H1 (cell line): Measurements from ENCODE around the gene METTL22. TPM values are rescaled to one million over a fixed set of nuclear protein-coding genes. Genes with fewer than 3 reads are reported as not detected.

Experiments used
- CTCF ChIA-PET: fragments of 300-600 bp; sonication (Branson Sonifier 250); formaldehyde crosslinking; loops from one replicate; lab custom pipeline; 2021; ENCODE audit not compliant: partially characterized antibody; lab: Charles Lee
- POLR2A ChIA-PET: fragments of 300-600 bp; sonication (Branson Sonifier 250); formaldehyde crosslinking; loops from one replicate; lab custom pipeline; 2021; ENCODE audit warnings: inconsistent platforms; ENCODE audit not compliant: partially characterized antibody; lab: Charles Lee
- DNase-seq, 2 experiments: peaks; one replicate each; pipeline versions ENCODE4 v3.0.0 to v3.0.0-alpha.2; 2010 to 2022; ENCODE audit warnings: low spot score in 2 of 2, low read depth in 1 of 2, mixed read lengths in 1 of 2
- FAIRE-seq: peaks from 2 replicates; lab custom pipeline; 2011; peaks lifted over from hg19 to GRCh38; lab: Jason Lieb, UNC
- H2AFZ ChIP-seq: 2 replicates; pipeline ENCODE4 v1.8.1; 2012; ENCODE audit warnings: low read length, inconsistent platforms
- H2AK5ac ChIP-seq: 2 replicates; pipeline ENCODE4 v1.6.1; 2013; ENCODE audit warnings: low read depth, low read length
- H2BK120ac ChIP-seq: replicated peaks from 2 replicates; pipeline ENCODE3; 2013; ENCODE audit warnings: low read depth, low read length, inconsistent platforms
- H2BK12ac ChIP-seq: 2 replicates; pipeline ENCODE4 v1.6.1; 2013; ENCODE audit warnings: low read depth, low read length
- H2BK15ac ChIP-seq: 2 replicates; pipeline ENCODE4 v1.6.1; 2013; ENCODE audit warnings: low read length
- H2BK20ac ChIP-seq: 2 replicates; pipeline ENCODE4 v1.6.1; 2013; ENCODE audit warnings: low read length
- H2BK5ac ChIP-seq: 2 replicates; pipeline ENCODE4 v1.6.1; 2013; ENCODE audit warnings: low read depth, low read length
- H3K14ac ChIP-seq: 2 replicates; pipeline ENCODE4 v1.6.1; 2013; ENCODE audit warnings: inconsistent platforms; ENCODE audit not compliant: insufficient read length
- H3K18ac ChIP-seq: 2 replicates; pipeline ENCODE4 v1.6.1; 2013; ENCODE audit warnings: low read length; ENCODE audit errors: extremely low read depth
- H3K23ac ChIP-seq: 2 replicates; pipeline ENCODE4 v1.6.1; 2013; ENCODE audit warnings: inconsistent platforms; ENCODE audit not compliant: insufficient read length
- H3K23me2 ChIP-seq: 2 replicates; pipeline ENCODE4 v1.6.1; 2013; ENCODE audit warnings: low read depth, low read length
- H3K27ac ChIP-seq: 2 replicates; pipeline ENCODE4 v1.6.1; 2011; ENCODE audit warnings: low read depth, low read length, inconsistent platforms
- H3K27me3 ChIP-seq, 4 experiments: replicated peaks in 1 of 4; 1 replicate in 1 of 4; 2 replicates in 3 of 4; pipeline versions ENCODE4 v1.6.1 to v1.8.1; 2011 to 2013; ENCODE audit warnings: low read length in 3 of 4, mild to moderate bottlenecking in 3 of 4, inconsistent platforms in 2 of 4, mixed read lengths in 2 of 4, moderate library complexity in 1 of 4; ENCODE audit not compliant: control insufficient read depth in 3 of 4, insufficient read depth in 3 of 4; ENCODE audit errors: extremely low read depth in 1 of 4
- H3K36me3 ChIP-seq, 4 experiments: 2 replicates each; pipeline versions ENCODE4 v1.6.1 to v1.8.1; 2011 to 2013; ENCODE audit warnings: mild to moderate bottlenecking in 4 of 4, low read length in 3 of 4, moderate library complexity in 2 of 4, control low read depth in 1 of 4, inconsistent platforms in 1 of 4; ENCODE audit not compliant: insufficient read depth in 4 of 4, control insufficient read depth in 2 of 4
- H3K4ac ChIP-seq: replicated peaks from 2 replicates; pipeline ENCODE3; 2013; ENCODE audit warnings: low read length, low read depth, mixed read lengths, inconsistent platforms; ENCODE audit not compliant: insufficient read length
- H3K4me1 ChIP-seq, 4 experiments: replicated peaks in 1 of 4; 1 replicate in 1 of 4; 2 replicates in 3 of 4; pipeline versions ENCODE4 v1.6.1 to v1.8.1; 2011 to 2013; ENCODE audit warnings: low read length in 3 of 4, inconsistent platforms in 2 of 4, mixed read lengths in 1 of 4; ENCODE audit not compliant: insufficient read depth in 4 of 4, control insufficient read depth in 3 of 4
- H3K4me2 ChIP-seq, 2 experiments: 2 replicates each; pipeline versions ENCODE4 v1.6.1 to v1.8.1; 2011 to 2013; ENCODE audit warnings: low read depth in 2 of 2, low read length in 2 of 2, control low read depth in 1 of 2, inconsistent platforms in 1 of 2, mild to moderate bottlenecking in 1 of 2; ENCODE audit not compliant: insufficient read depth in 1 of 2
- H3K4me3 ChIP-seq, 4 experiments: fragments of 200-600, 300-600 bp in 1 of 4; sonication (generic), shearing (Covaris generic), sonication (Bioruptor Twin) in 1 of 4; 2 replicates each; pipeline versions ENCODE4 v1.5.1 to v1.8.1; 2011 to 2016; ENCODE audit warnings: low read length in 4 of 4, low read depth in 3 of 4, control low read depth in 2 of 4, inconsistent platforms in 2 of 4, mild to moderate bottlenecking in 2 of 4, mixed read lengths in 1 of 4, moderate library complexity in 1 of 4; ENCODE audit not compliant: insufficient read depth in 2 of 4; ENCODE audit errors: extremely low read depth in 1 of 4
- H3K56ac ChIP-seq: replicated peaks from 2 replicates; pipeline ENCODE3; 2013; ENCODE audit warnings: low read depth, mild to moderate bottlenecking, mixed read lengths, low read length, inconsistent platforms; ENCODE audit not compliant: insufficient read length
- H3K79me1 ChIP-seq: 2 replicates; pipeline ENCODE4 v1.6.1; 2013; ENCODE audit warnings: low read depth, low read length, control low read depth
- H3K79me2 ChIP-seq, 2 experiments: 2 replicates each; pipeline versions ENCODE4 v1.6.1 to v1.8.1; 2012 to 2013; ENCODE audit warnings: low read length in 2 of 2, mild to moderate bottlenecking in 2 of 2, inconsistent platforms in 1 of 2; ENCODE audit not compliant: insufficient read depth in 2 of 2, control insufficient read depth in 1 of 2
- H3K9ac ChIP-seq, 4 experiments: replicated peaks in 1 of 4; 1 replicate in 1 of 4; 2 replicates in 3 of 4; pipeline versions ENCODE4 v1.6.1 to v1.8.1; 2011 to 2013; ENCODE audit warnings: low read depth in 3 of 4, low read length in 3 of 4, control low read depth in 2 of 4, mild to moderate bottlenecking in 2 of 4, moderate library complexity in 2 of 4, inconsistent platforms in 1 of 4; ENCODE audit errors: extremely low read depth in 1 of 4
- H3K9me3 ChIP-seq, 2 experiments: 2 replicates each; pipeline versions ENCODE4 v1.6.1 to v1.8.1; 2012 to 2013; ENCODE audit warnings: mild to moderate bottlenecking in 2 of 2, moderate library complexity in 2 of 2, control low read depth in 1 of 2, inconsistent platforms in 1 of 2, low read depth in 1 of 2, low read length in 1 of 2, mixed read lengths in 1 of 2; ENCODE audit not compliant: insufficient read depth in 2 of 2
- H4K20me1 ChIP-seq, 2 experiments: replicated peaks in 1 of 2; 2 replicates each; pipeline versions ENCODE3 to v1.8.1; 2011 to 2013; ENCODE audit warnings: inconsistent platforms in 2 of 2, low read length in 2 of 2, mild to moderate bottlenecking in 1 of 2; ENCODE audit not compliant: insufficient read depth in 2 of 2, control insufficient read depth in 1 of 2
- H4K5ac ChIP-seq: 2 replicates; pipeline ENCODE4 v1.6.1; 2013; ENCODE audit warnings: low read length, low read depth, mixed read lengths, inconsistent platforms; ENCODE audit not compliant: insufficient read length
- H4K8ac ChIP-seq: 2 replicates; pipeline ENCODE4 v1.8.0; 2013; ENCODE audit warnings: mild to moderate bottlenecking, moderate library complexity, low read length, inconsistent platforms; ENCODE audit not compliant: insufficient read depth; ENCODE audit errors: extremely low read depth
- H4K91ac ChIP-seq: replicated peaks from 2 replicates; pipeline ENCODE3; 2013; ENCODE audit warnings: low read length, mixed read lengths, inconsistent platforms; ENCODE audit not compliant: insufficient read length
- CREB1 ChIP-seq: IDR thresholded peaks from 2 replicates; pipeline ENCODE4 v1.6.1; 2012; ENCODE audit warnings: inconsistent platforms
- PHF8 ChIP-seq: fragments of 200-600 bp; sonication (generic); conservative IDR thresholded peaks from 2 replicates; pipeline ENCODE4 v1.7.1; 2012; ENCODE audit warnings: low read depth, mild to moderate bottlenecking, inconsistent platforms, low read length, moderate library complexity
- POLR2AphosphoS5 ChIP-seq: IDR thresholded peaks from 2 replicates; pipeline ENCODE4 v1.6.1; 2011; ENCODE audit warnings: low read depth, low read length
- RBBP5 ChIP-seq: IDR thresholded peaks from 2 replicates; pipeline ENCODE4 v1.7.1; 2012; ENCODE audit warnings: low read depth, mild to moderate bottlenecking, inconsistent platforms, low read length, moderate library complexity, borderline replicate concordance
- RXRA ChIP-seq: IDR thresholded peaks from 2 replicates; pipeline ENCODE4 v1.6.1; 2011; ENCODE audit warnings: low read depth, mild to moderate bottlenecking, low read length, moderate library complexity; ENCODE audit not compliant: insufficient read depth
- SIX5 ChIP-seq: IDR thresholded peaks from 2 replicates; pipeline ENCODE4 v1.6.1; 2011; ENCODE audit warnings: mild to moderate bottlenecking, low read depth, low read length
- YY1 ChIP-seq: IDR thresholded peaks from 2 replicates; pipeline ENCODE4 v1.6.1; 2011; ENCODE audit warnings: low read depth, mild to moderate bottlenecking, low read length
- WGBS, 2 experiments: shearing (Covaris generic) in 1 of 2; methylation state at CpG; one replicate each; pipeline versions ENCODE4 v1.1.6 to v1.1.7; 2013 to 2015; ENCODE audit warnings: low lambda C conversion rate in 2 of 2, mixed read lengths in 2 of 2, inconsistent platforms in 1 of 2, low coverage in 1 of 2, missing lambda C conversion rate in 1 of 2; ENCODE audit not compliant: insufficient replicate concordance in 2 of 2, insufficient coverage in 1 of 2, insufficient read length in 1 of 2; ENCODE audit errors: extremely low coverage in 1 of 2, missing lambda C conversion rate in 1 of 2; 5-methylcytosine and 5-hydroxymethylcytosine counted together
- long read RNA-seq, 2 experiments: library from RNA in 1 of 2; library from capped mRNA in 1 of 2; stranded (forward); transcript quantifications; one replicate each; pipeline ENCODE4 v2.0.0, GENCODE V29; 2021; ENCODE audit warnings: inconsistent platforms in 1 of 2
- polyA minus RNA-seq, 3 experiments: library from RNA; depleted of rRNA, polyadenylated mRNA; stranded (reverse); fragments of >200 nt; gene quantifications; 1 replicate in 2 of 3; 2 replicates in 1 of 3; pipeline ENCODE4 v1.2.3, GENCODE V29; 2011
- polyA plus RNA-seq, 7 experiments: library from polyadenylated mRNA; depleted of rRNA in 3 of 7; stranded (reverse) in 5 of 7; unstranded in 2 of 7; fragments of >200 nt in 5 of 7; fragments of 200-250 nt in 2 of 7; gene quantifications; 1 replicate in 5 of 7; 2 replicates in 1 of 7; 4 replicates in 1 of 7; pipeline versions ENCODE4 v1.2.1 to v1.2.3, GENCODE V29; 2011 to 2013; ENCODE audit warnings: missing spikeins in 2 of 7, mixed read lengths in 2 of 7
- total RNA-seq: library from RNA; stranded (reverse); fragmentation: NEBNext Ultra II Directional; extraction: Animal tissue kit (Norgen Biotek cat#: 25700); gene quantifications from 2 replicates; pipeline ENCODE4 v1.2.1, GENCODE V29; 2021

METTL22 gene, protein sequence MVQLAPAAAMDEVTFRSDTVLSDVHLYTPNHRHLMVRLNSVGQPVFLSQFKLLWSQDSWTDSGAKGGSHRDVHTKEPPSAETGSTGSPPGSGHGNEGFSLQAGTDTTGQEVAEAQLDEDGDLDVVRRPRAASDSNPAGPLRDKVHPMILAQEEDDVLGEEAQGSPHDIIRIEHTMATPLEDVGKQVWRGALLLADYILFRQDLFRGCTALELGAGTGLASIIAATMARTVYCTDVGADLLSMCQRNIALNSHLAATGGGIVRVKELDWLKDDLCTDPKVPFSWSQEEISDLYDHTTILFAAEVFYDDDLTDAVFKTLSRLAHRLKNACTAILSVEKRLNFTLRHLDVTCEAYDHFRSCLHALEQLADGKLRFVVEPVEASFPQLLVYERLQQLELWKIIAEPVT
- total RNA-seq (56.0 and 56.7 TPM in 2 replicates), polyA plus RNA-seq (2011; rRNA removed) (85.2 and 129 TPM in 2 replicates), polyA minus RNA-seq (2011; rRNA and poly(A)+ RNA removed) (89.6 and 106 TPM in 2 replicates)
- 107 TPM for polyA plus RNA-seq (2011; cell fraction: cytosol; rRNA removed)
- 221 TPM for polyA plus RNA-seq (2011; cell fraction: nucleus; rRNA removed)
- 36.6 to 55.9 TPM (median 47.9 TPM) in 4 replicates for polyA plus RNA-seq (2012, experiment 1 of 2)
- 42.3 TPM for polyA plus RNA-seq (2012, experiment 2 of 2)
- 45.4 TPM for polyA plus RNA-seq (2013, experiment 1 of 2)
- 41.7 TPM for polyA plus RNA-seq (2013, experiment 2 of 2)
- polyA minus RNA-seq (2011; cell fraction: cytosol; rRNA and poly(A)+ RNA removed): 58.5 TPM
- polyA minus RNA-seq (2011; cell fraction: nucleus; rRNA and poly(A)+ RNA removed): 110 TPM
- long read RNA-seq, experiment 1, full-length matches to known transcripts: 8 of 31 reads
- long read RNA-seq, experiment 1, partial matches to known transcripts: 15 of 31 reads
- long read RNA-seq, experiment 1, other reads (novel, unspliced or antisense): 8 of 31 reads
- long read RNA-seq, experiment 2, full-length matches to known transcripts: 17 of 25 reads
- long read RNA-seq, experiment 2, partial matches to known transcripts: 4 of 25 reads
- long read RNA-seq, experiment 2, other reads (novel, unspliced or antisense): 4 of 25 reads

DNA sequence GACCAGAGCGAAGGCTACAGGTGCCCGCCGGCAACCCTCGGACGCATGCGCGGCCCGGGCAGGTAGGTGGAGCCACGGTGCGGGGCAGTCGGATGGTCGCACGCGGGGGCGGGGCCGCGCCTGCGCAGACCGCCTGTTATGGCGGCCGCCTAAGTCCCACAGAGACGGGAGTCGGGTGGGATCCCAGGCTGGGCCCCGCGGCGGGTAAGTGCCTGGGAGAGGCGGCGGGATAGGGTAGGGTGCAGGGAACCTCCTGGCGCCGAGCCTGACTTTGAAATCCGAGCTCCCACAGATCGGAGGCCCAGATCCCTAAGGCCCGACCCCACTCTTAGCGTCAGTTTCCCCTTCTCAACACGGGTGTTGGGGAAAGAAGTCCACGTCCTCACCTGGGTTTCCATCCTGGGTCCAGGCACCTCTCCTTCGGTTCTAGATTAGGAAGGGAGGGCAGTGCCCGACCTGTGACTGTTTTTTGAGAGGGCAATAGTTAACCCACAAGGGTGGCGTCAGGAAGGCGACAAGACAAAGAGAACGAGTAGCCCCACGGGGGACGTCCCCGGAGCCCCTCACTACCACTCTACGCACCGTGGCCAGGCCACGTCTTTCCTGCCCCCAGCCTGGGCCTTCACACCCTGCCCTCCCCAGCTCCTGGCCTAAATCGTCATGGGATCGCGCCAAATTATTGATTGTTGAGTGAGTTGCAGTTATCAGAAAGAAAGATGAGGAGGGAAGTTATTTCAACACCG is at the start of gene METTL22:
Gene METTL22, plus strand, starts transcription at position 127 of the 743 bp plus-strand sequence. CDS start 3,968 bp downstream, outside the sequence.
- Histone ChIP-seq H3K18ac (peak within 1 kb of the TSS; percentile 82), H4K8ac (peak within 1 kb of the TSS; percentile 99), H2BK120ac (no peak within 1 kb of the TSS), H3K79me2 (peaks cover 9 to 44% of the 10 kb centered on the region in 2 experiments), H3K27me3 (no peaks in the 10 kb centered on the region), H2BK5ac (peak within 1 kb of the TSS; percentile 97), H3K4me1 (no peaks in the 10 kb centered on the region; a peak in 1 of 7 replicates), H3K36me3 (peaks cover 8 to 20% (median 11%) of the 10 kb centered on the region in 4 experiments), H3K79me1 (peaks cover 17% of the 10 kb centered on the region), H2BK15ac (no peak within 1 kb of the TSS), H3K4me2 (peak within 1 kb of the TSS; percentile 80), H3K23ac (no peak within 1 kb of the TSS), H3K9ac (peak within 1 kb of the TSS; percentile 96 to 98 (median 97)), H2AFZ (peak within 1 kb of the TSS; percentile 92), H3K27ac (peak within 1 kb of the TSS; percentile 94), H3K4me3 (peak within 1 kb of the TSS; percentile 74 to 94 (median 87)), H4K20me1 (peaks cover 4 to 5% of the 10 kb centered on the region in 2 experiments), H2BK20ac (no peak within 1 kb of the TSS), H2AK5ac (peak within 1 kb of the TSS; percentile 56; the same call in 1 of the 2 replicates), H3K9me3 (no peaks in the 10 kb centered on the region), H2BK12ac (peak within 1 kb of the TSS; percentile 87), H4K5ac (peak within 1 kb of the TSS; percentile 90), H3K56ac (peak within 1 kb of the TSS; percentile 71), H3K23me2 (peaks cover 4% of the 10 kb centered on the region), H3K14ac (no peak within 1 kb of the TSS), H4K91ac (peak within 1 kb of the TSS; percentile 72), H3K4ac (peak within 1 kb of the TSS; percentile 1)
- FAIRE-seq (no peak), DNase-seq (peak; percentile 65 to 95)
- CTCF ChIA-PET: interaction anchor here (0.9 to 24.1 kb wide), 4 partner anchors 15 to 284 kb away, joined by 3 to 416 read pairs (median 42); no protein-coding TSS in a partner anchor
- WGBS, 2 experiments: 1% methylated on average over 51 of the region's 51 CpGs; no CpG with 5 or more reads in 1 of the 2 experiments
- POLR2A ChIA-PET: interaction anchor here (0.6 to 4.4 kb wide), 14 partner anchors 8 to 343 kb away, joined by 3 to 23 read pairs (median 3); partner anchors contain the start of gene TMEM114
- peak; percentile 93 for TF ChIP-seq YY1
- TF ChIP-seq SIX5: no peak
- TF ChIP-seq CREB1: peak; percentile 51; the same call in 1 of the 2 replicates
- peak; percentile 68 for TF ChIP-seq POLR2AphosphoS5
- TF ChIP-seq RBBP5: peak; percentile 59; the same call in 1 of the 2 replicates
- peak; percentile 96 for TF ChIP-seq PHF8
- TF ChIP-seq RXRA: no peak
